Stimulated activated naive CD4-positive, alpha-beta T cell (primary cell): ENCODE measurements around the gene TCEANC.

Experiments used
- DNase-seq, 6 experiments: peaks; one replicate each; lab custom pipeline; 2025; lab: John Stamatoyannopoulos, UW

TCEANC gene

GRCh38 chrX:13691841-13692371, 39.0 kb downstream of the TCEANC start:
- DNase-seq, result no peak

GRCh38 chrX:13692771-13693231, 39.9 kb downstream of the TCEANC start:
- no peak for DNase-seq

GRCh38 chrX:13693341-13693961, 40.5 kb downstream of the TCEANC start:
- DNase-seq, result no peak

- DNase-seq, result no peak
Measured at GRCh38 chrX:13694359-13694758, 41.4 kb downstream of the TCEANC start.

GRCh38 chrX:13694983-13695382, 42.0 kb downstream of the TCEANC start:
- no peak for DNase-seq

- DNase-seq, result no peak
Measured at GRCh38 chrX:13695601-13696115, 42.7 kb downstream of the TCEANC start.

GRCh38 chrX:13697455-13697854, 44.5 kb downstream of the TCEANC start:
- no peak for DNase-seq

GRCh38 chrX:13697976-13698375, 45.0 kb downstream of the TCEANC start:
- DNase-seq, result no peak

- no peak for DNase-seq
Measured at GRCh38 chrX:13698432-13698831, 45.5 kb downstream of the TCEANC start.

GRCh38 chrX:13699183-13699826, 46.4 kb downstream of the TCEANC start:
- DNase-seq, result no peak

GRCh38 chrX:13700380-13700779, 47.4 kb downstream of the TCEANC start:
- DNase-seq, result no peak

- DNase-seq, result no peak
Measured at GRCh38 chrX:13702111-13702789, 49.3 kb downstream of the TCEANC start.

- DNase-seq, result no peak
Measured at GRCh38 chrX:13703135-13703534, 50.2 kb downstream of the TCEANC start.

GRCh38 chrX:13703589-13703988, 50.6 kb downstream of the TCEANC start:
- no peak for DNase-seq

- no peak for DNase-seq
Measured at GRCh38 chrX:13711141-13711540, 58.2 kb downstream of the TCEANC start.
